ENCODE data around the gene USP48.

Gene USP48

GRCh38 chr1:21638531-21639341 lies 144.2 kb downstream of the USP48 start:
- no peak for TF ChIP-seq CTCF (IDR thresholded peaks at IDR 0.05; ENCODE audit: control insufficient read depth, extremely low read depth, insufficient read depth)
- no peak for DNase-seq (ENCODE audit: low read depth)
- H3K4me3 ChIP-seq (ENCODE audit: low read depth, low read length), result no peak overlapping the region

- H3K4me3 ChIP-seq (ENCODE audit: low read depth, low read length), result no peak overlapping the region
- no peak for TF ChIP-seq CTCF (IDR thresholded peaks at IDR 0.05; ENCODE audit: control insufficient read depth, extremely low read depth, insufficient read depth)
- DNase-seq (ENCODE audit: low read depth), result no peak
Observed at GRCh38 chr1:21637514-21637913, 145.4 kb downstream of the USP48 start.

GRCh38 chr1:21636029-21636428 lies 146.9 kb downstream of the USP48 start:
- H3K4me3 ChIP-seq (ENCODE audit: low read depth, low read length), result no peak overlapping the region
- TF ChIP-seq CTCF (IDR thresholded peaks at IDR 0.05; ENCODE audit: control insufficient read depth, extremely low read depth, insufficient read depth), result no peak
- DNase-seq (ENCODE audit: low read depth), result no peak

- no peak overlapping the region for H3K4me3 ChIP-seq (ENCODE audit: low read depth, low read length)
- no peak for TF ChIP-seq CTCF (IDR thresholded peaks at IDR 0.05; ENCODE audit: control insufficient read depth, extremely low read depth, insufficient read depth)
- no peak for DNase-seq (ENCODE audit: low read depth)
Observed at GRCh38 chr1:21634806-21635535, 148.0 kb downstream of the USP48 start.

- no peak for TF ChIP-seq CTCF (IDR thresholded peaks at IDR 0.05; ENCODE audit: control insufficient read depth, extremely low read depth, insufficient read depth)
- peak; percentile 78 for DNase-seq (ENCODE audit: low read depth)
- H3K4me3 ChIP-seq (ENCODE audit: low read depth, low read length), result no peak overlapping the region
Observed at GRCh38 chr1:21633992-21634805, 148.8 kb downstream of the USP48 start.

GRCh38 chr1:21633141-21633755 lies 149.7 kb downstream of the USP48 start:
- TF ChIP-seq CTCF (IDR thresholded peaks at IDR 0.05; ENCODE audit: control insufficient read depth, extremely low read depth, insufficient read depth), result no peak
- no peak for DNase-seq (ENCODE audit: low read depth)
- no peak overlapping the region for H3K4me3 ChIP-seq (ENCODE audit: low read depth, low read length)
